SK-N-SH (cell line): ENCODE results near the gene NEURL1.

Experiments used
- CTCF ChIP-seq: fragments of 200-600 bp; sonication (generic); IDR thresholded peaks from 2 replicates; pipeline ENCODE4 v1.6.1; 2017; ENCODE audit warnings: antibody characterized with exemption, mild to moderate bottlenecking, moderate library complexity
- EP300 ChIP-seq, 2 experiments: IDR thresholded peaks; 2 replicates each; pipeline versions ENCODE4 v1.4.0 to v1.6.1; 2012; ENCODE audit warnings: borderline replicate concordance in 1 of 2, low read depth in 1 of 2, low read length in 1 of 2
- FOXM1 ChIP-seq: IDR thresholded peaks from 2 replicates; pipeline ENCODE4 v1.4.0; 2012; ENCODE audit warnings: low read depth, mild to moderate bottlenecking
- MEF2A ChIP-seq: IDR thresholded peaks from 2 replicates; pipeline ENCODE4 v1.4.0; 2012; ENCODE audit warnings: low read depth, borderline replicate concordance

DNA sequence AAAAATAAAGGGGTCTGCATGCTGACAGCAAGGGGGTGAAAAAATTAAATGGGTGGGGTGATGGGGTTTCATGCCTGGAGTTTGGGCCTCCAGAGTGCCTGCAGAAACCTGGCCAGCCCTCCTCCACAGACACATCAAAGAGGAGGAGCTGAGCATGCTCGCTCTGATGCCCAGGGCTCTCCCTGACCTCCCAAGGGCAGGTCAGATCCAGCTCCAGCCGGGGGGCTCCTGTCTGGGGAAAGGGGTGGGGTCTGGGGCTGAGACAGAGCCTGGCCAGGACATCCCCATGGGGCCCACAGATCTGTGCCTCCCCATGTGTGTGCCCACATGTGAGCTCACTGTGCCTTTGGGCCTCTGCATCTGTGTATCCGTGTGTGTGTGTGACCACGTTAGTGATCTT lies 33.9 kb upstream of the NEURL1 start:
- no peak for TF ChIP-seq CTCF
- no peak for TF ChIP-seq FOXM1
- TF ChIP-seq MEF2A: no peak
- TF ChIP-seq EP300 (IDR thresholded peaks at IDR 0.05; ENCODE audit: borderline replicate concordance in 1 of 2, low read depth in 1 of 2, low read length in 1 of 2): no peak
